ENCODE measurements around the gene DDAH1. TPM values are rescaled to one million over a fixed set of nuclear protein-coding genes. Genes with fewer than 3 reads are reported as not detected.

Gene DDAH1
- total and polyA plus RNA-seq, 2 of the 8 experiments (the other 6 are each of a cell fraction or from before 2014, with no cell fraction given), result 22.8 to 54.5 TPM

DNA sequence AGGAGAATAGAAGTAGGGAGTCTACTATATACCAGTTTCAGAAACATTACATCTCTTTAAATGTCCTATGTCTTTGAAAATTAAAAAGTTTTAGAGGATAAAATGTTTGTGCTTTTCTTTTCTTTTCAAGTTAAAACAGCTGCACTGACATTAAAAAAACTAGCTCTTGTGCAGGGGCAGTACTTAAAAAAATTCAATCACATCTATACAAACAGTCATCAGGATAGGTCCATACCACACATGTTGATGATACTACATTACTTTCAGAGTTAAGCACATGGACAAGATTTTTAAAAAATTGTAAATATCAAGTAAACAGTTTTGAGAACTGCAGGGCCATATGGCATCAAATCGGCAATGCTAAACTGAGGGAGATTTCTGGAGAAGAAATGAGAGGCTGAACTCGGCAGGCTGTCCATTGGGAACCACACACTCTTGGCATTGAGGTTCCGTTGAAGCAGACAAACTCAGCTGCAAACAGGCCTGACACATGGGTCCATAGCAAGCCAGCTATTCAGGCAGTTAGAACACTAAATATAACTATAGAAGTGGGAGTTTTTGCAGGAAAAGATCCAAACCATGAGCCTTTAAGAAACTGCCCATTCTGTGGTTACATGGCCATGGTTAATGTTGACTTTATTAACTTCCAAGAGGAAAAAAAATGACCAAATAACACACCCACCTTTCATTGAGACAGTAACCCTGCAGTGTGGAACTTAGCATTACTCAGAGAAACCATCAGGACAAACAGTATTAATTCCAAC, 104.0 kb downstream of the DDAH1 start:
- H4K8ac ChIP-seq (ENCODE audit: extremely low read depth, insufficient read depth, low read length), result no peak overlapping the region
- H3K23me2 ChIP-seq (ENCODE audit: low read depth, low read length), result no peaks in the 10 kb centered on the region
- no peak overlapping the region for H2AFZ ChIP-seq (ENCODE audit: low read length)
- no peaks in the 10 kb centered on the region for H3K27me3 ChIP-seq (replicated peaks in 1 of 4; ENCODE audit: control insufficient read depth in 3 of 4, extremely low read depth in 1 of 4, insufficient read depth in 3 of 4, low read length in 3 of 4)
- no peak overlapping the region for H4K91ac ChIP-seq (replicated peaks; ENCODE audit: insufficient read length, low read length)
- H3K79me2 ChIP-seq (ENCODE audit: control insufficient read depth in 1 of 2, insufficient read depth in 2 of 2, low read length in 2 of 2), result no peaks in the 10 kb centered on the region
- no peak overlapping the region for H3K9ac ChIP-seq (replicated peaks in 1 of 4; ENCODE audit: extremely low read depth in 1 of 4, low read depth in 3 of 4, low read length in 3 of 4)
- H2AK5ac ChIP-seq (ENCODE audit: low read depth, low read length), result no peak overlapping the region
- no peak overlapping the region for H2BK12ac ChIP-seq (ENCODE audit: low read depth, low read length)
- no peak for TF ChIP-seq TEAD4 (IDR thresholded peaks at IDR 0.05; ENCODE audit: low read depth, low read length)
- no peak for TF ChIP-seq CREB1 (IDR thresholded peaks at IDR 0.05)
- no peak for TF ChIP-seq CHD1 (IDR thresholded peaks at IDR 0.05; ENCODE audit: low read depth, low read length)
- no peak for TF ChIP-seq EGR1 (IDR thresholded peaks at IDR 0.05; ENCODE audit: borderline replicate concordance, low read depth, low read length)
- TF ChIP-seq KDM4A (IDR thresholded peaks at IDR 0.05; ENCODE audit: low read depth, low read length, severe bottlenecking), result no peak
- TF ChIP-seq, protein P1, sequence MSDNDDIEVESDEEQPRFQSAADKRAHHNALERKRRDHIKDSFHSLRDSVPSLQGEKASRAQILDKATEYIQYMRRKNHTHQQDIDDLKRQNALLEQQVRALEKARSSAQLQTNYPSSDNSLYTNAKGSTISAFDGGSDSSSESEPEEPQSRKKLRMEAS (IDR thresholded peaks at IDR 0.05), result no peak
- DNase-seq (ENCODE audit: low read depth in 1 of 2, low spot score in 2 of 2) (no peak), FAIRE-seq (no peak)
- H3K4me3 ChIP-seq (ENCODE audit: extremely low read depth in 1 of 4, insufficient read depth in 2 of 4, low read depth in 3 of 4, low read length in 4 of 4), result no peak overlapping the region
- no peaks in the 10 kb centered on the region; the same call in 1 of the 2 replicates for H3K79me1 ChIP-seq (ENCODE audit: low read depth, low read length)
- H3K27ac ChIP-seq (ENCODE audit: low read depth, low read length), result no peak overlapping the region
- POLR2A ChIA-PET (ENCODE audit: partially characterized antibody), result no interaction called here
- no peaks in the 10 kb centered on the region for H3K9me3 ChIP-seq (ENCODE audit: insufficient read depth in 2 of 2, low read depth in 1 of 2, low read length in 1 of 2)
- H3K36me3 ChIP-seq (ENCODE audit: control insufficient read depth in 2 of 4, insufficient read depth in 4 of 4, low read length in 3 of 4), result no peaks in the 10 kb centered on the region
- 88% methylated on average over 3 of the region's 3 CpGs; no CpG with 5 or more reads in 1 of the 2 experiments for WGBS, 2 experiments (ENCODE audit: extremely low coverage in 1 of 2, insufficient coverage in 1 of 2, insufficient read length in 1 of 2, insufficient replicate concordance in 2 of 2, low coverage in 1 of 2, low lambda C conversion rate in 2 of 2, missing lambda C conversion rate in 1 of 2)
- H3K14ac ChIP-seq (ENCODE audit: insufficient read length), result no peak overlapping the region
- no peak overlapping the region for H2BK20ac ChIP-seq (ENCODE audit: low read length)
- no peak overlapping the region for H3K4ac ChIP-seq (replicated peaks; ENCODE audit: insufficient read length, low read depth, low read length)
- H3K4me2 ChIP-seq (ENCODE audit: insufficient read depth in 1 of 2, low read depth in 2 of 2, low read length in 2 of 2), result no peak overlapping the region
- no peak overlapping the region for H2BK120ac ChIP-seq (replicated peaks; ENCODE audit: low read depth, low read length)
- H2BK5ac ChIP-seq (ENCODE audit: low read depth, low read length), result no peak overlapping the region
- CTCF ChIA-PET (ENCODE audit: partially characterized antibody), result interaction anchor here (1.3 to 1.6 kb wide), 2 partner anchors 10 to 17 kb away, joined by 4 read pairs; no protein-coding TSS in a partner anchor
- H2BK15ac ChIP-seq (ENCODE audit: low read length), result no peak overlapping the region
- H3K23ac ChIP-seq (ENCODE audit: insufficient read length), result no peak overlapping the region
- no peak overlapping the region for H3K18ac ChIP-seq (ENCODE audit: extremely low read depth, low read length)
- no peak overlapping the region for H3K56ac ChIP-seq (replicated peaks; ENCODE audit: insufficient read length, low read depth, low read length)
- no peak overlapping the region for H4K5ac ChIP-seq (ENCODE audit: insufficient read length, low read depth, low read length)
- no peaks in the 10 kb centered on the region for H3K4me1 ChIP-seq (replicated peaks in 1 of 4; ENCODE audit: control insufficient read depth in 3 of 4, insufficient read depth in 4 of 4, low read length in 3 of 4)
- H4K20me1 ChIP-seq (replicated peaks in 1 of 2; ENCODE audit: control insufficient read depth in 1 of 2, insufficient read depth in 2 of 2, low read length in 2 of 2), result no peaks in the 10 kb centered on the region
